HEK293 (cell line): Measurements from ENCODE around the gene POGZ.

Experiments used
- GLI4 ChIP-seq: fragments of 450-650 bp; formaldehyde crosslinking; IDR thresholded peaks from 2 replicates; pipeline ENCODE4 v1.5.1; 2016; ENCODE audit warnings: missing biosample characterization, missing genetic modification characterization
- GLIS1 ChIP-seq: fragments of 450-650 bp; formaldehyde crosslinking; IDR thresholded peaks from 2 replicates; pipeline ENCODE4 v1.5.1; 2016; ENCODE audit warnings: missing biosample characterization, missing genetic modification characterization
- OSR2 ChIP-seq: fragments of 450-650 bp; formaldehyde crosslinking; IDR thresholded peaks from 2 replicates; pipeline ENCODE4 v1.5.1; 2016; ENCODE audit warnings: missing biosample characterization, missing genetic modification characterization
- TCF7L2 ChIP-seq: IDR thresholded peaks from 2 replicates; pipeline ENCODE4 v1.6.1; 2011; ENCODE audit warnings: low read depth, mild to moderate bottlenecking, inconsistent platforms, low read length, moderate library complexity, borderline replicate concordance
- WT1 ChIP-seq: fragments of 450-650 bp; formaldehyde crosslinking; IDR thresholded peaks from 2 replicates; pipeline ENCODE4 v1.5.1; 2016; ENCODE audit warnings: missing biosample characterization, missing genetic modification characterization
- ZBTB17 ChIP-seq: fragments of 450-650 bp; formaldehyde crosslinking; IDR thresholded peaks from 2 replicates; pipeline ENCODE4 v1.5.1; 2016; ENCODE audit warnings: missing biosample characterization, missing genetic modification characterization
- ZBTB48 ChIP-seq: fragments of 450-650 bp; formaldehyde crosslinking; IDR thresholded peaks from 2 replicates; pipeline ENCODE4 v1.5.1; 2016; ENCODE audit warnings: missing biosample characterization, missing genetic modification characterization
- ZBTB8A ChIP-seq: fragments of 450-650 bp; formaldehyde crosslinking; IDR thresholded peaks from 2 replicates; pipeline ENCODE4 v1.5.1; 2016; ENCODE audit warnings: missing biosample characterization, missing genetic modification characterization
- ZFP41 ChIP-seq: fragments of 450-650 bp; formaldehyde crosslinking; IDR thresholded peaks from 2 replicates; pipeline ENCODE4 v1.5.1; 2016; ENCODE audit warnings: missing biosample characterization, missing genetic modification characterization, borderline replicate concordance
- ZNF112 ChIP-seq: fragments of 450-650 bp; formaldehyde crosslinking; IDR thresholded peaks from 2 replicates; pipeline ENCODE4 v1.5.0; 2017; ENCODE audit warnings: missing biosample characterization, missing genetic modification characterization
- ZNF114 ChIP-seq: fragments of 450-650 bp; formaldehyde crosslinking; IDR thresholded peaks from 2 replicates; pipeline ENCODE4 v1.5.0; 2017; ENCODE audit warnings: missing biosample characterization, missing genetic modification characterization
- ZNF121 ChIP-seq: fragments of 450-650 bp; formaldehyde crosslinking; IDR thresholded peaks from 2 replicates; pipeline ENCODE4 v1.5.1; 2016; ENCODE audit warnings: missing biosample characterization, missing genetic modification characterization
- ZNF132 ChIP-seq: fragments of 450-650 bp; formaldehyde crosslinking; IDR thresholded peaks from 2 replicates; pipeline ENCODE4 v1.5.1; 2017; ENCODE audit warnings: missing biosample characterization, missing genetic modification characterization, borderline replicate concordance
- ZNF138 ChIP-seq: fragments of 450-650 bp; formaldehyde crosslinking; IDR thresholded peaks from 2 replicates; pipeline ENCODE4 v1.5.1; 2016; ENCODE audit warnings: missing biosample characterization, missing genetic modification characterization, borderline replicate concordance
- ZNF169 ChIP-seq: fragments of 450-650 bp; formaldehyde crosslinking; IDR thresholded peaks from 2 replicates; pipeline ENCODE4 v1.5.1; 2016; ENCODE audit warnings: missing biosample characterization, missing genetic modification characterization
- ZNF211 ChIP-seq: fragments of 450-650 bp; formaldehyde crosslinking; IDR thresholded peaks from 2 replicates; pipeline ENCODE4 v1.5.1; 2016; ENCODE audit warnings: low read depth, missing biosample characterization, missing genetic modification characterization
- ZNF221 ChIP-seq: fragments of 450-650 bp; formaldehyde crosslinking; IDR thresholded peaks from 2 replicates; pipeline ENCODE4 v1.5.1; 2017; ENCODE audit warnings: missing biosample characterization, missing genetic modification characterization, borderline replicate concordance
- ZNF248 ChIP-seq: fragments of 450-650 bp; formaldehyde crosslinking; IDR thresholded peaks from 2 replicates; pipeline ENCODE4 v1.5.1; 2017; ENCODE audit warnings: missing biosample characterization, missing genetic modification characterization
- ZNF274 ChIP-seq, 2 experiments: fragments of 200-500 bp in 1 of 2; fragments of 450-650 bp in 1 of 2; sonication (Bioruptor generic) in 1 of 2; formaldehyde crosslinking in 1 of 2; IDR thresholded peaks; 2 replicates each; pipeline versions ENCODE4 v1.5.1 to v1.6.1; 2014 to 2016; ENCODE audit warnings: borderline replicate concordance in 1 of 2, inconsistent platforms in 1 of 2, low read length in 1 of 2, missing biosample characterization in 1 of 2, missing genetic modification characterization in 1 of 2
- ZNF335 ChIP-seq: fragments of 450-650 bp; formaldehyde crosslinking; conservative IDR thresholded peaks from 2 replicates; pipeline ENCODE4 v1.5.1; 2016; ENCODE audit warnings: missing biosample characterization, missing genetic modification characterization
- ZNF404 ChIP-seq: fragments of 450-650 bp; formaldehyde crosslinking; IDR thresholded peaks from 2 replicates; pipeline ENCODE4 v1.5.1; 2017; ENCODE audit warnings: missing biosample characterization, missing genetic modification characterization
- ZNF514 ChIP-seq: fragments of 450-650 bp; formaldehyde crosslinking; IDR thresholded peaks from 2 replicates; pipeline ENCODE4 v1.5.1; 2016; ENCODE audit warnings: missing biosample characterization, missing genetic modification characterization
- ZNF544 ChIP-seq: fragments of 450-650 bp; formaldehyde crosslinking; IDR thresholded peaks from 2 replicates; pipeline ENCODE4 v1.5.0; 2017; ENCODE audit warnings: missing biosample characterization, missing genetic modification characterization
- ZNF621 ChIP-seq: fragments of 450-650 bp; formaldehyde crosslinking; IDR thresholded peaks from 2 replicates; pipeline ENCODE4 v1.5.1; 2017; ENCODE audit warnings: missing biosample characterization, missing genetic modification characterization
- ZNF701 ChIP-seq: fragments of 450-650 bp; formaldehyde crosslinking; IDR thresholded peaks from 2 replicates; pipeline ENCODE4 v1.5.1; 2016; ENCODE audit warnings: missing biosample characterization, missing genetic modification characterization
- TF ChIP-seq, protein P1 (sequence below): fragments of 450-650 bp; formaldehyde crosslinking; optimal IDR thresholded peaks from 2 replicates; pipeline ENCODE3; 2016; ENCODE audit warnings: missing biosample characterization, mild to moderate bottlenecking, missing genetic modification characterization
- TF ChIP-seq, protein P2 (sequence below): fragments of 450-650 bp; formaldehyde crosslinking; IDR thresholded peaks from 2 replicates; pipeline ENCODE4; 2016; ENCODE audit warnings: missing biosample characterization, missing genetic modification characterization
- TF ChIP-seq, protein P3 (sequence below): fragments of 450-650 bp; formaldehyde crosslinking; IDR thresholded peaks from 2 replicates; pipeline ENCODE4 v1.5.1; 2017; ENCODE audit warnings: missing biosample characterization, mild to moderate bottlenecking, missing genetic modification characterization, moderate library complexity
- TF ChIP-seq, protein P4 (sequence below): fragments of 450-650 bp; formaldehyde crosslinking; IDR thresholded peaks from 2 replicates; pipeline ENCODE4 v1.5.1; 2016; ENCODE audit warnings: missing biosample characterization, missing genetic modification characterization
- TF ChIP-seq, protein P5 (sequence below): fragments of 450-650 bp; formaldehyde crosslinking; IDR thresholded peaks from 2 replicates; pipeline ENCODE4 v1.5.1; 2016; ENCODE audit warnings: missing biosample characterization, missing genetic modification characterization

Gene POGZ

DNA sequence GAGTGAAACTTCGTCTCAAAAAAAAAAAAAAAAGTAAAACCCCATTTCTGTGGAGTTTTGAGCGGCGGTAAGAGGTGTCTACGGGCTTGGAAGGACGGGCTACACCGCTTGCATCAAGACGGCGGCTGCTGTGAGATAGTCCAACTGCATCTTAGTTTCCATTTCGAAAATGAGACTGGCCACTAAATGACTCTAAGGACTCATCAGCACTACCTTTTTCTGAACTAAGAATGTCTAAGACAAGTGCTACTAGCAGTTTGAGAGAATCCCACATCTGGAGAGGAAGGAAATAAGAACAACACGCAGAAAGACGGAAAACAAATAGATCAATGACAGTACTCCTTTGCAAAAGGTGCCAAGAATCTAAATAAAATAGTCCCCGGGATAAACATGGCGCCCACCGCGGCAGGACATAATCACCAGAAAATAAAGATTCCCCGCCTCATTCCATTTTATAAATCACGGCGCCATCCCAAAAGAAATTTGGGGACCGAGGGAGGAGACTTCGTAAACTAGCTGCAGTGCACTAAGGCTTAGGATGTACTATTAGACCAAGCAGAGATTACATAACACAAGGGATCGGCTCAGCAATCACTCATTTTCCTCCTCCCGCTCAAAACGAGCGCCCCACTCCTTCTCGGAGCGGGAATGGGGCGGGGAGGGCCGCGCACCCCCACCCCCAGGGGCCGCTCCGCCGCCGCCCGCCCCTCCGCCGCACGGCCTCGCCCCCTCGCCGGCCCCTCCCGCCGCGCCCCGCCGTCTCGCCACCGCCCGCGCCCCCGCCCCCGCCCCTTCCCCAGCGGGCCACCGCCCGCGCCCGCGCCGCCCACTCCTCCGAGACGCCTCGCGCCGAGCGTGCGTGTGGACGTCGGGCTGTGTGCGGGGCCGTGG is 1.1 kb downstream of the POGZ start (continued):
- TF ChIP-seq, protein P1, sequence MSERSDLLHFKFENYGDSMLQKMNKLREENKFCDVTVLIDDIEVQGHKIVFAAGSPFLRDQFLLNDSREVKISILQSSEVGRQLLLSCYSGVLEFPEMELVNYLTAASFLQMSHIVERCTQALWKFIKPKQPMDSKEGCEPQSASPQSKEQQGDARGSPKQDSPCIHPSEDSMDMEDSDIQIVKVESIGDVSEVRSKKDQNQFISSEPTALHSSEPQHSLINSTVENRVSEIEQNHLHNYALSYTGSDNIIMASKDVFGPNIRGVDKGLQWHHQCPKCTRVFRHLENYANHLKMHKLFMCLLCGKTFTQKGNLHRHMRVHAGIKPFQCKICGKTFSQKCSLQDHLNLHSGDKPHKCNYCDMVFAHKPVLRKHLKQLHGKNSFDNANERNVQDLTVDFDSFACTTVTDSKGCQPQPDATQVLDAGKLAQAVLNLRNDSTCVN (tag by site-specific recombination), result peak; percentile 49
- TF ChIP-seq ZBTB8A (tag by site-specific recombination) (peak; percentile 77), WT1 (tag by site-specific recombination) (peak; percentile 50), GLI4 (no peak), ZNF211 (tag by site-specific recombination) (no peak), ZNF544 (tag by site-specific recombination) (no peak), ZNF169 (no peak), ZNF274 (IDR thresholded peaks at IDR 0.05; ENCODE audit: low read length) (no peak), ZNF274 (tag by site-specific recombination; IDR thresholded peaks at IDR 0.05; ENCODE audit: borderline replicate concordance) (no peak), ZBTB48 (tag by site-specific recombination) (peak; percentile 84), ZNF121 (tag by site-specific recombination) (no peak), ZFP41 (tag by site-specific recombination) (no peak), ZNF114 (tag by site-specific recombination) (no peak), TCF7L2 (no peak), ZNF248 (no peak), ZNF701 (no peak), OSR2 (tag by site-specific recombination) (no peak), ZNF138 (no peak), ZNF335 (tag by site-specific recombination) (peak; percentile 61), ZNF112 (no peak), GLIS1 (tag by site-specific recombination) (peak; percentile 25), ZNF621 (no peak), ZBTB17 (peak; percentile 73; the same call in 1 of the 2 replicates), ZNF132 (tag by site-specific recombination) (no peak), ZNF221 (no peak), ZNF404 (tag by site-specific recombination) (no peak), ZNF514 (tag by site-specific recombination) (no peak)
- TF ChIP-seq, protein P2, sequence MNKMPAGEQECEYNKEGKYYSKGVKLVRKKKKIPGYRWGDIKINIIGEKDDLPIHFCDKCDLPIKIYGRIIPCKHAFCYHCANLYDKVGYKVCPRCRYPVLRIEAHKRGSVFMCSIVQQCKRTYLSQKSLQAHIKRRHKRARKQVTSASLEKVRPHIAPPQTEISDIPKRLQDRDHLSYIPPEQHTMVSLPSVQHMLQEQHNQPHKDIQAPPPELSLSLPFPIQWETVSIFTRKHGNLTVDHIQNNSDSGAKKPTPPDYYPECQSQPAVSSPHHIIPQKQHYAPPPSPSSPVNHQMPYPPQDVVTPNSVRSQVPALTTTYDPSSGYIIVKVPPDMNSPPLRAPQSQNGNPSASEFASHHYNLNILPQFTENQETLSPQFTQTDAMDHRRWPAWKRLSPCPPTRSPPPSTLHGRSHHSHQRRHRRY, result no peak
- TF ChIP-seq, protein P3, sequence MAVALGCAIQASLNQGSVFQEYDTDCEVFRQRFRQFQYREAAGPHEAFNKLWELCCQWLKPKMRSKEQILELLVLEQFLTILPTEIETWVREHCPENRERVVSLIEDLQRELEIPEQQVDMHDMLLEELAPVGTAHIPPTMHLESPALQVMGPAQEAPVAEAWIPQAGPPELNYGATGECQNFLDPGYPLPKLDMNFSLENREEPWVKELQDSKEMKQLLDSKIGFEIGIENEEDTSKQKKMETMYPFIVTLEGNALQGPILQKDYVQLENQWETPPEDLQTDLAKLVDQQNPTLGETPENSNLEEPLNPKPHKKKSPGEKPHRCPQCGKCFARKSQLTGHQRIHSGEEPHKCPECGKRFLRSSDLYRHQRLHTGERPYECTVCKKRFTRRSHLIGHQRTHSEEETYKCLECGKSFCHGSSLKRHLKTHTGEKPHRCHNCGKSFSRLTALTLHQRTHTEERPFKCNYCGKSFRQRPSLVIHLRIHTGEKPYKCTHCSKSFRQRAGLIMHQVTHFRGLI (tag by site-specific recombination), result peak; percentile 43; the same call in 1 of the 2 replicates
- TF ChIP-seq, protein P4, sequence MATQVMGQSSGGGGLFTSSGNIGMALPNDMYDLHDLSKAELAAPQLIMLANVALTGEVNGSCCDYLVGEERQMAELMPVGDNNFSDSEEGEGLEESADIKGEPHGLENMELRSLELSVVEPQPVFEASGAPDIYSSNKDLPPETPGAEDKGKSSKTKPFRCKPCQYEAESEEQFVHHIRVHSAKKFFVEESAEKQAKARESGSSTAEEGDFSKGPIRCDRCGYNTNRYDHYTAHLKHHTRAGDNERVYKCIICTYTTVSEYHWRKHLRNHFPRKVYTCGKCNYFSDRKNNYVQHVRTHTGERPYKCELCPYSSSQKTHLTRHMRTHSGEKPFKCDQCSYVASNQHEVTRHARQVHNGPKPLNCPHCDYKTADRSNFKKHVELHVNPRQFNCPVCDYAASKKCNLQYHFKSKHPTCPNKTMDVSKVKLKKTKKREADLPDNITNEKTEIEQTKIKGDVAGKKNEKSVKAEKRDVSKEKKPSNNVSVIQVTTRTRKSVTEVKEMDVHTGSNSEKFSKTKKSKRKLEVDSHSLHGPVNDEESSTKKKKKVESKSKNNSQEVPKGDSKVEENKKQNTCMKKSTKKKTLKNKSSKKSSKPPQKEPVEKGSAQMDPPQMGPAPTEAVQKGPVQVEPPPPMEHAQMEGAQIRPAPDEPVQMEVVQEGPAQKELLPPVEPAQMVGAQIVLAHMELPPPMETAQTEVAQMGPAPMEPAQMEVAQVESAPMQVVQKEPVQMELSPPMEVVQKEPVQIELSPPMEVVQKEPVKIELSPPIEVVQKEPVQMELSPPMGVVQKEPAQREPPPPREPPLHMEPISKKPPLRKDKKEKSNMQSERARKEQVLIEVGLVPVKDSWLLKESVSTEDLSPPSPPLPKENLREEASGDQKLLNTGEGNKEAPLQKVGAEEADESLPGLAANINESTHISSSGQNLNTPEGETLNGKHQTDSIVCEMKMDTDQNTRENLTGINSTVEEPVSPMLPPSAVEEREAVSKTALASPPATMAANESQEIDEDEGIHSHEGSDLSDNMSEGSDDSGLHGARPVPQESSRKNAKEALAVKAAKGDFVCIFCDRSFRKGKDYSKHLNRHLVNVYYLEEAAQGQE (tag by site-specific recombination), result 0 out of 2 replicates have a peak, but pooled peaks have one; percentile 42
- TF ChIP-seq, protein P5, sequence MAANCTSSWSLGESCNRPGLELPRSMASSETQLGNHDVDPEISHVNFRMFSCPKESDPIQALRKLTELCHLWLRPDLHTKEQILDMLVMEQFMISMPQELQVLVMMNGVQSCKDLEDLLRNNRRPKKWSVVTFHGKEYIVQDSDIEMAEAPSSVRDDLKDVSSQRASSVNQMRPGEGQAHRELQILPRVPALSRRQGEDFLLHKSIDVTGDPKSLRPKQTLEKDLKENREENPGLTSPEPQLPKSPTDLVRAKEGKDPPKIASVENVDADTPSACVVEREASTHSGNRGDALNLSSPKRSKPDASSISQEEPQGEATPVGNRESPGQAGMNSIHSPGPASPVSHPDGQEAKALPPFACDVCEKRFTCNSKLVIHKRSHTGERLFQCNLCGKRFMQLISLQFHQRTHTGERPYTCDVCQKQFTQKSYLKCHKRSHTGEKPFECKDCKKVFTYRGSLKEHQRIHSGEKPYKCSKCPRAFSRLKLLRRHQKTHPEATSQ (tag by site-specific recombination), result no peak
